Mesenchymal stem cell (in vitro differentiated cells and primary cell): ENCODE measurements around the gene RHBDF2.
A peak's percentile ranks its signal among the peaks of the same experiment; 100 is the strongest.

Experiments
- DNase-seq: peaks from one replicate; pipeline ENCODE4 v3.0.0-alpha.2; 2013
- H2AFZ ChIP-seq: one replicate; pipeline ENCODE4 v1.6.1; 2013; ENCODE audit warnings: low read depth, mild to moderate bottlenecking, control low read depth, inconsistent platforms, low read length, moderate library complexity
- H2AK5ac ChIP-seq: 2 replicates; pipeline ENCODE4 v1.6.1; 2013; ENCODE audit warnings: low read length, moderate library complexity, mild to moderate bottlenecking, inconsistent platforms; ENCODE audit not compliant: severe bottlenecking
- H2BK120ac ChIP-seq: one replicate; pipeline ENCODE4 v1.6.1; 2013; ENCODE audit warnings: low read depth, mild to moderate bottlenecking, inconsistent platforms, low read length, moderate library complexity
- H2BK12ac ChIP-seq, 2 experiments: one replicate each; pipeline ENCODE4 v1.6.1; 2013; ENCODE audit warnings: inconsistent platforms in 2 of 2, low read length in 2 of 2, mild to moderate bottlenecking in 2 of 2, moderate library complexity in 2 of 2, control low read depth in 1 of 2
- H2BK15ac ChIP-seq: one replicate; pipeline ENCODE4 v1.6.1; 2013; ENCODE audit warnings: mild to moderate bottlenecking, low read depth, inconsistent platforms; ENCODE audit not compliant: poor library complexity, severe bottlenecking
- H2BK5ac ChIP-seq: 2 replicates; pipeline ENCODE4 v1.6.1; 2013; ENCODE audit warnings: low read depth, mild to moderate bottlenecking, low read length, control low read depth, inconsistent platforms; ENCODE audit not compliant: poor library complexity, severe bottlenecking
- H3K14ac ChIP-seq, 2 experiments: one replicate each; pipeline ENCODE4 v1.6.1; 2013; ENCODE audit warnings: inconsistent platforms in 2 of 2, low read length in 2 of 2, control low read depth in 1 of 2, mild to moderate bottlenecking in 1 of 2, moderate library complexity in 1 of 2
- H3K18ac ChIP-seq, 2 experiments: one replicate each; pipeline ENCODE4 v1.6.1; 2013; ENCODE audit warnings: inconsistent platforms in 2 of 2, low read length in 2 of 2, control low read depth in 1 of 2, low read depth in 1 of 2, mild to moderate bottlenecking in 1 of 2
- H3K23ac ChIP-seq, 2 experiments: one replicate each; pipeline ENCODE4 v1.6.1; 2013; ENCODE audit warnings: inconsistent platforms in 2 of 2, low read length in 2 of 2, mild to moderate bottlenecking in 2 of 2, moderate library complexity in 2 of 2, control low read depth in 1 of 2
- H3K27ac ChIP-seq: 2 replicates; pipeline ENCODE4 v1.5.1; 2013; ENCODE audit warnings: mild to moderate bottlenecking, moderate library complexity, low read length, control low read depth, inconsistent platforms; ENCODE audit not compliant: poor library complexity, severe bottlenecking
- H3K27me3 ChIP-seq, 2 experiments: 2 replicates each; pipeline versions ENCODE4 v1.6.1 to v1.7.0; 2013; ENCODE audit warnings: low read length in 2 of 2, mild to moderate bottlenecking in 2 of 2, moderate library complexity in 2 of 2, control low read depth in 1 of 2, inconsistent platforms in 1 of 2; ENCODE audit not compliant: control insufficient read depth in 1 of 2, insufficient read depth in 1 of 2
- H3K36me3 ChIP-seq, 2 experiments: 2 replicates each; pipeline versions ENCODE4 v1.6.1 to v1.7.0; 2013; ENCODE audit warnings: low read length in 2 of 2, control low read depth in 1 of 2, inconsistent platforms in 1 of 2, low read depth in 1 of 2, mild to moderate bottlenecking in 1 of 2; ENCODE audit not compliant: insufficient read depth in 2 of 2, control insufficient read depth in 1 of 2
- H3K4ac ChIP-seq, 2 experiments: one replicate each; pipeline ENCODE4 v1.6.1; 2013; ENCODE audit warnings: inconsistent platforms in 2 of 2, low read length in 2 of 2, mild to moderate bottlenecking in 2 of 2, moderate library complexity in 2 of 2, control low read depth in 1 of 2, low read depth in 1 of 2
- H3K4me1 ChIP-seq: 2 replicates; pipeline ENCODE4 v1.6.1; 2013; ENCODE audit warnings: low read depth, low read length, control low read depth; ENCODE audit not compliant: control insufficient read depth, insufficient read depth
- H3K4me2 ChIP-seq: 2 replicates; pipeline ENCODE4 v1.6.1; 2013; ENCODE audit warnings: low read length, mild to moderate bottlenecking, inconsistent platforms; ENCODE audit not compliant: poor library complexity, severe bottlenecking
- H3K4me3 ChIP-seq, 2 experiments: 2 replicates each; pipeline versions ENCODE4 v1.5.1 to v1.7.0; 2013; ENCODE audit warnings: low read length in 2 of 2, mild to moderate bottlenecking in 2 of 2, control low read depth in 1 of 2, low read depth in 1 of 2; ENCODE audit not compliant: insufficient read depth in 1 of 2
- H3K79me1 ChIP-seq: replicated peaks from 2 replicates; pipeline ENCODE4 v1.6.1; 2013; ENCODE audit warnings: mild to moderate bottlenecking, control low read depth, low read length, inconsistent platforms; ENCODE audit not compliant: poor library complexity, severe bottlenecking
- H3K9ac ChIP-seq: 2 replicates; pipeline ENCODE4 v1.7.0; 2013; ENCODE audit warnings: mild to moderate bottlenecking, low read length, moderate library complexity
- H3K9me3 ChIP-seq: 2 replicates; pipeline ENCODE4 v1.7.0; 2013; ENCODE audit warnings: mild to moderate bottlenecking, low read length; ENCODE audit not compliant: control insufficient read depth
- H4K8ac ChIP-seq: one replicate; pipeline ENCODE4 v1.6.1; 2013; ENCODE audit warnings: inconsistent platforms, mild to moderate bottlenecking, low read length, moderate library complexity
- H4K91ac ChIP-seq: one replicate; pipeline ENCODE4 v1.6.1; 2013; ENCODE audit warnings: mild to moderate bottlenecking, low read length, inconsistent platforms
- WGBS: methylation state at CpG from one replicate; pipeline ENCODE4 v1.1.7; 2013; ENCODE audit warnings: mixed read lengths; 5-methylcytosine and 5-hydroxymethylcytosine counted together

The RHBDF2 gene

DNA sequence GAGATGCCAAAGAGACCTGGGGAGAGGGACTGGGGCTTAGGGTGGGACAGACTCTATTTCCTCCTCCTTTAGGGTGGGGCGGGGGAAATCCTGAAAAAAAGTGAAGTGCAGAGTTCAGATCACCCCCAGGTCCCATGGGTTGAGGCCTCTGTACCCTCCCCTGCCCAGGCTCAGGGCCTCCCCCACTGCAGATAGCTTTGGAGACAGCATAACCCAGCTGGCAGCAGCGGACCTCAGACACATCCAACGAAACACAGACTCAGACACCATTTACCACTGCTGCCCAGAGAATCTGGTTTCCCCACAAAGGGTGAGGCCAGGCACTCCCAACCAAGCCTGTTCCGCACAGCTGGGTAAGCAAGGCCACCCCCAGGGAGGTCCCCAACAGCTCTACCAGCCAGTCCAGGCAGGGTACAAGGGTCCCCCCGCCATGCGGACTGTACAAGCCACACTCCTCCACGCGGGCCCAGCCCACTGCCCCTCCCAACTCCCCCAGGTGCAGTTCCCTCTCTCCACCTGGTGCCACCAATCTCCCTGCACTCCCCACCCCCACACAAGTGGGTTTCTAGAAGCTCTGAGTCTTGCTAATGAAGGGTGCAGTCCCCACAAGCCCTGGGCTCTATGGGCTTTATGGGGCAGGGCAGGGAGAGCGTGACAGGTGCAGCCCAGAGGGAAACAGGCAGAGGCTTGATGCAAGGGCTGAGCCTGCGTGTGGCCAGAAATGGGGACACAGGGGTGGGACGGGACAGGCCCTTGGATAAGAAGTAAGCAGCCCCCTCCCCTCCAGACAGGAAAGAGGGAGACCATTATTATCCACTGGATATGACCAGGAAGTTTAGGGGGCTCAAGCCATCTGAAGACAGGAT lies 8.9 kb downstream of the RHBDF2 start:
- Histone ChIP-seq H3K36me3 (peaks cover 0 to 48% of the 10 kb centered on the region in 2 experiments), H3K18ac (peak overlapping the region; percentile 91 to 95), H3K27me3 (peaks cover 0 to 18% of the 10 kb centered on the region in 2 experiments), H3K27ac (peak overlapping the region; percentile 95), H3K14ac (peak overlapping the region in 1 of 2 experiments; percentile 27), H2AK5ac (peak overlapping the region; percentile 93), H3K79me1 (peaks cover 37% of the 10 kb centered on the region), H3K4ac (peak overlapping the region; percentile 68 to 96), H3K4me3 (peak overlapping the region in 1 of 2 experiments; percentile 19), H4K8ac (peak overlapping the region; percentile 90), H3K4me1 (peaks cover 68% of the 10 kb centered on the region), H3K23ac (no peak overlapping the region), H2BK12ac (peak overlapping the region; percentile 82 to 86), H2BK15ac (peak overlapping the region; percentile 92), H2BK120ac (peak overlapping the region; percentile 80), H2BK5ac (no peak overlapping the region), H3K9ac (peak overlapping the region; percentile 73), H2AFZ (peak overlapping the region; percentile 42), H4K91ac (peak overlapping the region; percentile 99), H3K4me2 (peak overlapping the region; percentile 20), H3K9me3 (no peaks in the 10 kb centered on the region)
- WGBS: 80% methylated on average over 9 of the region's 11 CpGs
- DNase-seq: no peak

DNA sequence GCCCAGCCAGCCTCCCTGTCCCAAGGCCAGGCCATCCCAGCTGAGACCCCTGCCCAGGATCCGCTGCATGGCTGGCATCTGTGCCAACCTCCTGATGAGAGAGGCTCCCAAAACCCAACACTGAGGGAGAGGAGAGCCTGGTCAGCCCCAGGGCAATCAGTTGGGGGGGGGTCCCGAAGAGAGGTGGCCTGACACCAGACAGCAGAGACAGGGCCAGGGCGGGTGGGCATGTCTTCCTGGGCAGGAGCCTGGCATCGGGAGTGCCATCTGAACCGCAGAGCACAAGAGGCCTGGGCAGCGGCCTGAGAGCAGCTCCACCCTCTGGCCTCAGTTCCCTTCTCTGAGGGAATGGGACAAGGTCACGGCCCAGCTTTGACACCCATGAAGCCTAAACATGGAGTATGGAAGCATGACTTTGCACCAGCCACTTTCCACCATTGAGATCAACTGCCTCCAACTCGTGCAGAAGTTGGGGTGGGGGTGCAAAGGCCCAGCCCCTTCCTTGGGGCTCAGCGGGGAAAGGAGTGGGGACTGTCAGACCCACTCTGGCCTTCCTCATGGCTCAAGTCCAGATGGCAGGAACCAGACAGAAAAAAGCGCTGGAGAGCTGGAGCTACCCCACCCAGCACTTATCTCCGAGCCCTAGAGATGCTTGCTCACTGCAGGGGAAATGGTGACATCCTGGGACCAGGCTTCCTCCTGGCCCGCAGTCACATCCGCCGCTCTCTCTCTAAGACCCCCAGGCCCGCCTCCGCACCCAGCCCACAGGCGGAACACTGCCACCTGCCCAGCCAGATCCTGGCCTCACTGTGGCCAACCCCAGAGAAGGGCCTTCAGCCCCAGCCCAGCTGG lies 9.7 kb downstream of the RHBDF2 start:
- peak overlapping the region; percentile 59 for H4K8ac ChIP-seq
- no peak overlapping the region for H3K9ac ChIP-seq
- peak overlapping the region; percentile 80 for H2BK120ac ChIP-seq
- peak overlapping the region; percentile 95 for H3K27ac ChIP-seq
- H3K4me2 ChIP-seq: no peak overlapping the region
- peak overlapping the region; percentile 82 to 86 for H2BK12ac ChIP-seq
- no peak overlapping the region for H2AFZ ChIP-seq
- H3K9me3 ChIP-seq: no peaks in the 10 kb centered on the region
- WGBS: 96% methylated on average over 17 of the region's 17 CpGs
- peak overlapping the region in 1 of 2 experiments; percentile 95 for H3K18ac ChIP-seq
- DNase-seq: no peak
- H4K91ac ChIP-seq: peak overlapping the region; percentile 64
- no peak overlapping the region for H3K23ac ChIP-seq
- peak overlapping the region; percentile 84 for H2BK15ac ChIP-seq
- H3K4ac ChIP-seq: peak overlapping the region; percentile 29 to 68
- H2BK5ac ChIP-seq: peak overlapping the region; percentile 5
- peak overlapping the region in 1 of 2 experiments; percentile 53 for H3K14ac ChIP-seq
- no peak overlapping the region for H3K4me3 ChIP-seq
- H3K36me3 ChIP-seq: peaks cover 0 to 51% of the 10 kb centered on the region in 2 experiments
- peaks cover 61% of the 10 kb centered on the region for H3K4me1 ChIP-seq
- peaks cover 37% of the 10 kb centered on the region for H3K79me1 ChIP-seq
- peaks cover 0 to 15% of the 10 kb centered on the region in 2 experiments for H3K27me3 ChIP-seq
- peak overlapping the region; percentile 93 for H2AK5ac ChIP-seq

DNA sequence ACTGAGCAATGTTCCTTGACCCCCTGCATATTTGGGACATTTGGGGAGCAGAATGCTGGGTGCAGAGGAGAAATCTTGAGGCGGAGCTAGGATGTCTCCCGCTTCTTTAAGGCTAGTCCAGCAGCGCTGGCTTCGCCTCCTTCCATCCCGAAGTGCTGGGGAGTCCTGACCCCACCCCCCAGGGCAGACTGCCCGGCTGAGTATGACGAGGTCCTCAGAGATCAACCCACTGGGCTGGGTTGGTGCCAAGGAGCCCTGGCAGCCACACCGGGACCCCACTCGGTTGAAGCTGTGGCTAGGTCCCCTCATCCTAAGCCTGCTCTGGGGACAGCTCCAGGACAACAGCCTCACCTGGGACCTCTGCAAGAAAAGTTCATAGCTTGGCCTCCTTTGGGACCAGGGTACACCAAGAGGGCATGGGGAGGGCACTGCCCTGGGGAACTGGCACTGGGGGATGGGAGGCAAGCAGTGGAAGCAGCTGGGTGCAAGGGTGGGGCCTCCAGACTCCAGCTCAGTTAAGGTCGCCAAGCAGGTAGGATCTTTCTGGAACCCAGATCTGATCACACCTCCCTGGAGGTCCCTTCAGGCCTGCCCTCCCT lies 11.0 kb downstream of the RHBDF2 start:
- peaks cover 0 to 41% of the 10 kb centered on the region in 2 experiments for H3K36me3 ChIP-seq
- no peak overlapping the region for H3K9ac ChIP-seq
- peaks cover 0 to 11% of the 10 kb centered on the region in 2 experiments for H3K27me3 ChIP-seq
- no peak overlapping the region for H3K4me2 ChIP-seq
- H2AFZ ChIP-seq: no peak overlapping the region
- H2BK5ac ChIP-seq: no peak overlapping the region
- H2AK5ac ChIP-seq: peak overlapping the region; percentile 84
- no peak overlapping the region for H4K8ac ChIP-seq
- no peak overlapping the region for H3K27ac ChIP-seq
- H2BK120ac ChIP-seq: no peak overlapping the region
- H2BK12ac ChIP-seq: peak overlapping the region in 1 of 2 experiments; percentile 75
- no peak overlapping the region for H3K4me3 ChIP-seq
- no peak overlapping the region for H3K14ac ChIP-seq
- H3K4me1 ChIP-seq: peaks cover 54% of the 10 kb centered on the region
- no peak overlapping the region for H3K23ac ChIP-seq
- WGBS: 97% methylated on average over 10 of the region's 10 CpGs
- no peak for DNase-seq
- H2BK15ac ChIP-seq: no peak overlapping the region
- peak overlapping the region; percentile 71 for H4K91ac ChIP-seq
- H3K18ac ChIP-seq: peak overlapping the region in 1 of 2 experiments; percentile 61
- H3K9me3 ChIP-seq: no peaks in the 10 kb centered on the region
- peak overlapping the region in 1 of 2 experiments; percentile 25 for H3K4ac ChIP-seq
- peaks cover 37% of the 10 kb centered on the region for H3K79me1 ChIP-seq
